SU-DHL-6 (cell line): ENCODE results near the gene SPTSSB.

ENCODE experiments used
- EZH2phosphoT487 ChIP-seq: fragments of 200-600 bp; sonication (generic), shearing (Covaris generic); conservative IDR thresholded peaks from 2 replicates; pipeline ENCODE4 v1.6.1; 2018; ENCODE audit warnings: mild to moderate bottlenecking, antibody characterized with exemption, low read length, moderate library complexity, mixed read lengths
- TF ChIP-seq, protein P1 (sequence below): fragments of 200-600 bp; sonication (generic); IDR thresholded peaks from one replicate; pipeline ENCODE4 v1.5.1; 2017; ENCODE audit warnings: antibody characterized with exemption, mild to moderate bottlenecking, low read length, moderate library complexity; ENCODE audit not compliant: insufficient read depth, poor library complexity, severe bottlenecking

DNA sequence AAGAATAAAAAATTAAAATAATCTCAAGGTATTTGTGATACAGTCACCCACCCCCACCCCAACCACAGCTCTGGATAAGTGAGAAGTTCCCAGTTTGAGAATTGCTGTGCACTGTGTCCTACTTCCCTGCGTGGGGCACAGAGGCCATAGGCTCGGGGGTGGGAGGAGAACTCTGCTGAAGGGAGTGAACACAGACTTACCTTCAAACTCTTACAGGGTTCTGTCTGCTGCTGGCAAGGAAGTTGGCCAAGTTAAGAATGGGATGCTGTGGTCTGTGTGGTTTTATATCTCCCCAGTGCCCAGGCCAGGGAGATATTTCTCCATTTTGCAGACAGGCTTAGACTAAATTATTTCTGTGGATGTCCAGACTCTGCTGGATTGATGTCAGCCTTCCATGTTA, 37.6 kb downstream of the SPTSSB start:
- TF ChIP-seq, protein P1, sequence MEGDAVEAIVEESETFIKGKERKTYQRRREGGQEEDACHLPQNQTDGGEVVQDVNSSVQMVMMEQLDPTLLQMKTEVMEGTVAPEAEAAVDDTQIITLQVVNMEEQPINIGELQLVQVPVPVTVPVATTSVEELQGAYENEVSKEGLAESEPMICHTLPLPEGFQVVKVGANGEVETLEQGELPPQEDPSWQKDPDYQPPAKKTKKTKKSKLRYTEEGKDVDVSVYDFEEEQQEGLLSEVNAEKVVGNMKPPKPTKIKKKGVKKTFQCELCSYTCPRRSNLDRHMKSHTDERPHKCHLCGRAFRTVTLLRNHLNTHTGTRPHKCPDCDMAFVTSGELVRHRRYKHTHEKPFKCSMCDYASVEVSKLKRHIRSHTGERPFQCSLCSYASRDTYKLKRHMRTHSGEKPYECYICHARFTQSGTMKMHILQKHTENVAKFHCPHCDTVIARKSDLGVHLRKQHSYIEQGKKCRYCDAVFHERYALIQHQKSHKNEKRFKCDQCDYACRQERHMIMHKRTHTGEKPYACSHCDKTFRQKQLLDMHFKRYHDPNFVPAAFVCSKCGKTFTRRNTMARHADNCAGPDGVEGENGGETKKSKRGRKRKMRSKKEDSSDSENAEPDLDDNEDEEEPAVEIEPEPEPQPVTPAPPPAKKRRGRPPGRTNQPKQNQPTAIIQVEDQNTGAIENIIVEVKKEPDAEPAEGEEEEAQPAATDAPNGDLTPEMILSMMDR, result no peak
- TF ChIP-seq EZH2phosphoT487, result no peak
